Measurements from ENCODE around the gene BLOC1S5. TPM values are rescaled to one million over a fixed set of nuclear protein-coding genes. Genes with fewer than 3 reads are reported as not detected.
"Not testable (repeated sequence)": the region's sequence is repeated elsewhere in the genome, so short reads cannot be mapped to it uniquely, and the experiment has no call there.

Gene BLOC1S5
- total RNA-seq, 1 donor from 2014 or later = 9.9 TPM

DNA sequence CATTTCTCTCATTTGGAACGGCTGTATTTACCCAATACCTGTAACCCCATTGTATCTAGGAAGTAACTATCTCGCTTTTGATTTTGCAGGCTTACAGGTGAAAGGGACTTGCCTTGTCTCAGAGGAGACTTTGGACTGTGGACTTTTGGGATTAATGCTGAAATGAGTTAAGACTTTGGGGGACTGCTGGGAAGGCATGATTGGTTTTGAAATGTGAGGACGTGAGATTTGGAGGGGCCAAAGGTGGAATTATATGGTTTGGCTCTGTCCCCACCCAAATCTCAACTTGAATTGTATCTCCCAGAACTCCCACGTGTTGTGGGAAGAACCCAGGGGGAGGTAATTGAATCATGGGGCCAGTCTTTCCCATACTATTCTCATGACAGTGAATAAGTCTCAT lies 18.4 kb downstream of the BLOC1S5 start:
- not testable (repeated sequence) for DNase-seq (ENCODE audit: extremely low read depth, low read depth, low spot score)

DNA sequence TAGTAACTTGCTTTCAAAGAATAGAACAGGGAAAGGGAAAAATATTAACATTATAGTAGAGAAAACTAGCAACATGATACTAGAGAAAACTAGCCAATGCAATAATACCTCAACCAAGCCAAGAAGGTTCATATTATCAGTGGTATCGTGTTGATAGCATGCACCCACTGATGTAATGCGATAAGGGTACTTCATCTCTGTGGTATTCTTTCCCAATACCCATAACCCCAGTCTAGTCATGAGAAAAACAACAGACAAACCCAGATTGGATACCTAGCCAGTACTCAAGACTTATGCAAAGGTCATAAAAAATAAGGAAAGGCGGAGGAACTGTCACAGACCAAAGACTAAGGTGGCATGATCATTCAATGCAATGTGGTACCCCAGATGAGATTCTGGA lies 21.0 kb downstream of the BLOC1S5 start:
- DNase-seq (ENCODE audit: extremely low read depth, low read depth, low spot score) = no peak

DNA sequence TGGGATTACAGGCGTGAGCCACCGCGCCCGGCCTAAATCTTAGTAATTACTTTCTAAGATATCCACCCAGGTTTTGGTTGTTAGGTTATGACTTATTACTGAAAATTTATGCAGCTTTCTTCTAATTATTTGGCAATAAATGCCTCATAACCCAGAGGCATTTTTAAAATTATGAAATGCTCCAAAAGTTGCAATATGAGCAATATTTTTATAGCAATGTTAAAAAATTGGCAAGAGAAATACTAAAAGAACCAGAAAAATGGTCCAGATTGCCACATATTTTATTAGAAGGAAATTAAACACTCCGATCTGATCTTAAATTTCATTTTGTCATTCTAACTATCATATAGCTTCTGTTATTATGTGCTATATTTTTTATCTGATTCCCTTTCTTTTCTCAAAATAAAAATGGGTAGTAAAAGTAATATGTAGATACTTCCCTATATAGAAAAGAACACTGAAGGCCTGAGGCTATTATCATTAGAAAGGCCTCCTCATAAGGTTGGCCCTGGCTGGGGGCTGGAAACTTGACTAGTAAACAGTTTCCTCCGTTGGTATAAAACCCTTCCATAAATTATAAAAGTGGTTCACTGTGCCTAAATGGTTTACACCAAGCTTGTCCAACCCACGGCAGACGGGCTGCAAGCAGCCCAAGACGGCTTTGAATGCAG lies 22.1 kb downstream of the BLOC1S5 start:
- DNase-seq (ENCODE audit: extremely low read depth, low read depth, low spot score) = no peak

GRCh38 chr6:8034107-8034506 lies 30.1 kb downstream of the BLOC1S5 start:
- not testable (repeated sequence) for DNase-seq (ENCODE audit: extremely low read depth, low read depth, low spot score)

GRCh38 chr6:8030920-8031319 lies 33.3 kb downstream of the BLOC1S5 start:
- DNase-seq (ENCODE audit: extremely low read depth, low read depth, low spot score) = no peak

- DNase-seq (ENCODE audit: extremely low read depth, low read depth, low spot score) = no peak
Measured at GRCh38 chr6:8029243-8029870, 34.8 kb downstream of the BLOC1S5 start.

- DNase-seq (ENCODE audit: extremely low read depth, low read depth, low spot score) = peak; percentile 45
Measured at GRCh38 chr6:8027965-8028651, 36.1 kb downstream of the BLOC1S5 start.

- no peak for DNase-seq (ENCODE audit: extremely low read depth, low read depth, low spot score)
Measured at GRCh38 chr6:8026800-8027199, 37.4 kb downstream of the BLOC1S5 start.

GRCh38 chr6:8025191-8025590 lies 39.0 kb downstream of the BLOC1S5 start:
- no peak for DNase-seq (ENCODE audit: extremely low read depth, low read depth, low spot score)

- DNase-seq (ENCODE audit: extremely low read depth, low read depth, low spot score) = no peak
Measured at GRCh38 chr6:8023638-8024037, 40.6 kb downstream of the BLOC1S5 start.

DNA sequence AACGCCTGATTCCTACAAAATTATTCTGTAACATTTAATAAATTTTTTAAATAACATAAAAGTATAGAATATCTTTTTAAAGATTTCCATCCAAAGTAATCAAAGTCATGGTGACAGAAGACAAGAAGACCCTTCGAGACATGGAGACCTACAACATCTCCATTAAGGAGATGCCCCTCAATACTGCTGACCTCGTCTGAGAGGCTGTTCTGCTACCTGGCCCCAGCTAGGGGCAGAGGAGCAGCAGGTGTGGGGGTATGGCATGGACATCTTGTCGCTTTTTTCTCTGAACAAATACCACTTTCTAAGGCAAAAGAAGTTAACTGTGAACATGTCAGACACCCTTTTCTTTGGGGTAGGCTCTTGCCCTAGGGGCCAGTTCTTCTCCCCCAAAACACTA lies 44.1 kb downstream of the BLOC1S5 start:
- DNase-seq (ENCODE audit: extremely low read depth, low read depth, low spot score) = no peak

GRCh38 chr6:8017705-8018104 lies 46.5 kb downstream of the BLOC1S5 start:
- no peak for DNase-seq (ENCODE audit: extremely low read depth, low read depth, low spot score)

DNA sequence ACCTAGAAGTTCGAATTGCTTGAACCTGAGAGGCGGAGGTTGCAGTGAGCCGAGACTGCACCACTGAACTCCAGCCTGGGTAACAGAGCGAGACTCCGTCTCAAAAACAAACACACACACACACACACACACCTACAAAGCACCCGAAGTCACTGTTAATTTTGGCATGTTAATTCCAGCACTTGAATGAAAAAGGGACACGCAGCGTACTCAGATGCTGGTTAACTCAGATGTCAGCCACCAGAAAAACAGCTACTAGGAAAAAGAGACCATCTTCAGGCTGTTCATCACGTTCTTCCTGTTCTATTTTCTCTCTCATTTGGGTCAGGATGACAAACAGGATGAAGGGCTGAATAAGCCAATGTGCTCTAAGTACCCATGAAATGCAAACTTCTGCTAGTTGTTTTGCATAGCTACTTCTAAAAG lies 46.9 kb downstream of the BLOC1S5 start:
- DNase-seq (ENCODE audit: extremely low read depth, low read depth, low spot score) = no peak

GRCh38 chr6:8014947-8015346 lies 49.2 kb downstream of the BLOC1S5 start:
- DNase-seq (ENCODE audit: extremely low read depth, low read depth, low spot score) = no peak

DNA sequence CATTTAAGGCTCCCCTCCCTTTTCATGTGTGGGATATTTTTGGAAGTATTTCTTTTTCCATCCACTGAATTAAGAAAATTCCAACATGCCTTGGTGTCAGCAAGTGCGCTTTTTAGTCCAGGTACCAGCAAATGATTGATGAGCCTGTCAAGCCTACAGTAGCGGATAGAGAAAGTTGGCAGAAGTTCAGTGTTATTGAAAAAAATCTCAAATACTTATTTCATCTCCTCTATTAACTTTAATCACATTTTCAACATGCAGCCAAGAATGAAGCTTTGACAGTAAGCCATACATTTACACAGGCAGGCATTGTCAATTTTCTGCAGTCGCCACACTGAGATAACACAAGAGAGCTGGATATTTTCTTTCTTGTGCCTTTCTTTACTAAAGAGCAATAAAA lies 50.4 kb downstream of the BLOC1S5 start:
- DNase-seq (ENCODE audit: extremely low read depth, low read depth, low spot score) = no peak

DNA sequence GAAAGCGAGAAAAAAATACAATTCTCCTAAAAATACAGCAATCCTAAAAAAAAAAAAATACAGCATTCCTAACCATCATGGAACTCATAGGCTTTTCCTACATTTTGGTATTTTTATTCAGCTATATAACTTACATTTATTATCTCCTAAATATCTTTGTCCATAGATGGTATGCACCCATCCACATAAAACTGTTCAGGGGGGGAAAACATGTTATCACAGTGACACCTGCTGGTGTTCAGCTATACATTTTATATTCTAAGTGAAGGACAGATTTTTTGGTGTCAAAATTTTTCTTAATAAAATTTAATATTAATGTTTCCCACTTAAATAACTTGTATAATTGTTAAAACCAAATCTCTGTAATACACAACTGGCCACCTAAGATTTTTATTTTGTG lies 58.0 kb downstream of the BLOC1S5 start:
- DNase-seq (ENCODE audit: extremely low read depth, low read depth, low spot score) = no peak

DNA sequence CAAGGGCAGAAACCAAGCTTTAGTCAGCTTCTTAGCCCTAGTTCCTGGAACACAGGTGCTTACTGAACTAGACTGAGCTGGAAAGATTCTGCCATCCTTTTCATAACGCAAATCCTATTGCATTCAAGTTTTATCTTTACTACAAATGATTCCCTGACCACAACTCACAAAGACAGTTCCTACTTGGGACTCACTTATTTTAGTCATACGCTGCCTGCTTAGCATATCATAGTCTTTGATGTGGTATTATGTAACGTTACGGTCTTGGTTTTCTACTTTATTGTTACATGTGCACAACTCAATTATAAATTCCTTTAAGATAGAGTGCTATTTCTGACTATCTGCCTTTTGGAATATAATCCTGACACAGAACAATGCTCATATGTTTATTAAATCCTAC lies 59.1 kb downstream of the BLOC1S5 start:
- no peak for DNase-seq (ENCODE audit: extremely low read depth, low read depth, low spot score)

DNA sequence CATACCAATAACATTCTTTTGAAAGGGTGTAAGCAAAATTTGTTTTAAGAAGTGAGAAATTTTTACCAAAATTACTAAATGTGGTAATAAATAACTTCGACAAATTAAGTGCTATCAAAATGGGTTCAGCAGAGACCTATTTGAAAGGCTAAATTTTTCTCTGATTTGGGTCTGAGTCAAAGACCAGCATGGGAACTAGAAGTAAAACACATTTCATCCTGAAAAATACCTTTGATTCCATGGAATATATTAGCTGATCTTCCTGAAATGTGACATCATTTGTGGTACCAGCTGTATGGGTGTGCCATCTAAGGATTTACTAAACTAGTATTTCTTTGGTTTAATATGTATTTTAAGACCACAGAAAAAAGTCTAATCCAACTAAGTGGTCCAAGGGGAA lies 63.6 kb downstream of the BLOC1S5 start:
- DNase-seq (ENCODE audit: extremely low read depth, low read depth, low spot score) = peak; percentile 67

GRCh38 chr6:8000188-8000596 lies 64.0 kb downstream of the BLOC1S5 start:
- DNase-seq (ENCODE audit: extremely low read depth, low read depth, low spot score) = peak; percentile 99

DNA sequence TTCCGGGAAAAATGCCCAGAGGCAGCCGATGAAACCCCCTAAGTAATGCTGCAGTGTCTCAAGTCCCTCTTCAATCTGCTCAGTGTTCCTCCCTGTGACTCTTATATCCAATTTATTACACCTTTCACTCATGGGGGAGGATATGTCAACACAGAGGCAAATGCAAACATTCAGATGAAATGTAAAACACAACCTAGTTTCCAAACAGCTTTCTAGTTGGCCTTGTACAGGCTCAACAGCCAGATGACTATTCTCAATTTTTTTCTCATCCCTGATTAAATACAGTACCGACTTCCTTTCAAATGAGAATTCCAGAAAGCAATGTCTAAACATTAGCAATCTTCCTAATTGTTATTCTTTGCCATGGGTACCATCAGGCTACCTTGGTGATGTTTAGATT lies 65.0 kb downstream of the BLOC1S5 start:
- DNase-seq (ENCODE audit: extremely low read depth, low read depth, low spot score) = no peak

DNA sequence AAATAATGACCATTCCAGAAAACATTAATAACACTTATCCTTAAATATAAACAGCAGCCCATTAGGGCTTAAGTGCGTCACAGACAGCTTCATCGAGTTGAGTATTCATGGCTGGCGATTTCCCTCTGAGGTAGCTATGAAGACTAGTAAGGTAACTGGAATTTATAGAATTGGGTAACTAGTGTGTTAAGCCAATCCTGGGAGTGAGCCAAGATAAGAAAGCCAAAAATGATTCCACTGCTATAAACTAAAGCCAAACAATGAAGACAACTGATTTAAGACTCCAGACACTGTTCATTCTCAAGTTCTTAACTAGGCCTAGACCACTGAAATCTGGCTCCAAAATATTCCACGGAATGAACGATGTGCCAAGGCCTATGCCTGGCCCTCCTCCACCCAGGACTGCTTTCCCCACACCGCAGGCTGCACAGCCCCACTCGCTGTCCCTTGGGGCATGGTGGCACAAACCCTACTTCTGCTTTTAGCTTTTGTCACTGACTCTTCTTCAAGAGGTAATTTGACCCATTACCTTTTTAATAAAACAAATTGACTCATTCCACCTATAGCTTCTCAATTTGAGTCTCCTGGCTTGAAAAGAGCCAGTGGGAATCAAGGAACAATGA lies 66.0 kb downstream of the BLOC1S5 start:
- DNase-seq (ENCODE audit: extremely low read depth, low read depth, low spot score) = no peak

- DNase-seq (ENCODE audit: extremely low read depth, low read depth, low spot score) = no peak
Measured at GRCh38 chr6:7997286-7997685, 66.9 kb downstream of the BLOC1S5 start.
